ENCODE measurements around the gene EPHA1.
"Not testable (repeated sequence)": the region's sequence is repeated elsewhere in the genome, so short reads cannot be mapped to it uniquely, and the experiment has no call there.

Gene EPHA1

DNA sequence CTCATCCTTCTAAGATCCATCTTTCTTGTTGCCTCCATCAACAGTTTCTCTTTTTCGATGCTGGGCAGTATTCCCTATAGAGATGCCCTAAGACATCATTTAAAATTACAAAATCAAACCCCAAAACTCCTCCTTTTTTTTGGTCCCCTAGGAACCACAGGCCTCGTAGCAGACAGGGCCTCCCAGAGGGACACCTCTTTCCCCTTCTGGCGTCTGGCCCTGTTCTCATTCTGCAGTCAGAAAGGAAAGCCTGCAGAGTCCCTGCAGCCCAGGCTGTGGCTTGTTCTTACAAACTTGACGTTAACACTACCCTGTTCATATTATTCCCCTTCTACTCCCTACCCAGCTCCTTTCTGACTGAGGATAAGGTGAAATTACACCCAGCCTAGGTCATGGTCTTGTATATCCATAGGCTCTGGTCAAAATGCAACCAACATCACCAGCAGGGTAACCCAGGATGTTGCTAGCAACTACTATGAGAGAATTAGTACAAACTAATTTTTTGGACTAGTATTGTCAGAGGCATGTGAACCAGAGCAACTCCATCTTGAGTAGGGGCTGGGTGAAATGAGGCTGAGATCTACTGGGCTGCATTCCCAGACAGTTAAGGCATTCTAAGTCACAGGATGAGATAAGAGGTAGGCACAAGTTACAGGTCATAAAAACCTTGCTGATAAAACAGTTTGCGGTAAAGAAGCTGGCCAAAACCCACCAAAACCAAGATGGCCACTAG is 3.5 kb upstream of the EPHA1 start:
- TF ChIP-seq, protein P1, sequence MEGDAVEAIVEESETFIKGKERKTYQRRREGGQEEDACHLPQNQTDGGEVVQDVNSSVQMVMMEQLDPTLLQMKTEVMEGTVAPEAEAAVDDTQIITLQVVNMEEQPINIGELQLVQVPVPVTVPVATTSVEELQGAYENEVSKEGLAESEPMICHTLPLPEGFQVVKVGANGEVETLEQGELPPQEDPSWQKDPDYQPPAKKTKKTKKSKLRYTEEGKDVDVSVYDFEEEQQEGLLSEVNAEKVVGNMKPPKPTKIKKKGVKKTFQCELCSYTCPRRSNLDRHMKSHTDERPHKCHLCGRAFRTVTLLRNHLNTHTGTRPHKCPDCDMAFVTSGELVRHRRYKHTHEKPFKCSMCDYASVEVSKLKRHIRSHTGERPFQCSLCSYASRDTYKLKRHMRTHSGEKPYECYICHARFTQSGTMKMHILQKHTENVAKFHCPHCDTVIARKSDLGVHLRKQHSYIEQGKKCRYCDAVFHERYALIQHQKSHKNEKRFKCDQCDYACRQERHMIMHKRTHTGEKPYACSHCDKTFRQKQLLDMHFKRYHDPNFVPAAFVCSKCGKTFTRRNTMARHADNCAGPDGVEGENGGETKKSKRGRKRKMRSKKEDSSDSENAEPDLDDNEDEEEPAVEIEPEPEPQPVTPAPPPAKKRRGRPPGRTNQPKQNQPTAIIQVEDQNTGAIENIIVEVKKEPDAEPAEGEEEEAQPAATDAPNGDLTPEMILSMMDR (IDR thresholded peaks at IDR 0.05; ENCODE audit: low read depth, low read length) = no peak
- no peak overlapping the region for H3K4me3 ChIP-seq (replicated peaks in 1 of 2; ENCODE audit: low read depth in 2 of 2, low read length in 2 of 2)
- no peak for DNase-seq (ENCODE audit: low read depth in 2 of 2)

DNA sequence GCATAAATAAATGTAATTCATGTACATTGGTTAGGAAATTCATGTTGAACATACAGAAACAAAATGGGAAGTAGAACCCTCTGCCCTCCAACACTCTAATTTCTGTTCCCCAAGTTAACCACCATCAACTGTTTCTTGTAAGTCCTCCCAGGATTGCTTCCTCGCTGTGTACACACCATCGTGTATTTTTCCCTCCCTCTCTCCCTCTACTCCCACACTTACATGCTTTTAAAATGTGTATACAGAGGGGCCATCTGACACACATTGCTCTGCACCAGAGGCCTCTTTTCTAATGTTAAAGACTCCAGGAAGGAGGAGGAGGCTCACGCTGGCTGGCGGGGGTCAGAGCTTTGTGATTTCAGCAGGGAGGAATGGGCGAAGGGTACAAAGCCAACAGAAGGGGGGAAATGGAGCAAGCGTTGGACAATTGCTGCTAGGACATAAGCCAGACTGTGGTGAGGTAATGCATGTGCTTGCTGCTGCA is 1.9 kb upstream of the EPHA1 start:
- peak; percentile 74 to 78 for DNase-seq (ENCODE audit: low read depth in 2 of 2)
- TF ChIP-seq, protein P1 (IDR thresholded peaks at IDR 0.05; ENCODE audit: low read depth, low read length) = no peak
- H3K4me3 ChIP-seq (replicated peaks in 1 of 2; ENCODE audit: low read depth in 2 of 2, low read length in 2 of 2) = no peak overlapping the region

DNA sequence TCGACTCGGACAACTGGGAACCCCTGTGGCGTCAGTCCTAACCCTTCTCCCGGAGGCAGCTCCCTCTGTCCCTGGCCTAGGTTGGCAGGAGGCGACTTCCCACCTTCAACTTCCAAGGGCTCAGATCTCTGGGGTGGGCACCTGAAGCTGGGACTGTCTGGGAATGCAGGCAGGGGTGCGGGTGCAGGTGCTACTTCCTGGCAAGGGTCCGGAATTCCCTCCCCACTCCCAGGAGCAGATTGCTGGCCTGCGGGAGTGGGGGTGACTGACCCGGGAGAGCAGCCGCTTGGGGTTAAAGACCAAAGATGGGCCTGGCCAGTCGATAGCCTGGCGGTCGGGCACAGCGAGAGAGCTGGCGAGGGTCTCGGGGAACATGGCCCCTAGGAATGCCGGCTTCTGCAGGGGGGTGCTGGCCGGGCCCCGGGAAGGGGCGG is 387 bp downstream of the EPHA1 start:
- H3K4me3 ChIP-seq (replicated peaks in 1 of 2; ENCODE audit: low read depth in 2 of 2, low read length in 2 of 2) = no peak overlapping the region
- no peak for DNase-seq (ENCODE audit: low read depth in 2 of 2)
- TF ChIP-seq, protein P1 (IDR thresholded peaks at IDR 0.05; ENCODE audit: low read depth, low read length) = no peak

DNA sequence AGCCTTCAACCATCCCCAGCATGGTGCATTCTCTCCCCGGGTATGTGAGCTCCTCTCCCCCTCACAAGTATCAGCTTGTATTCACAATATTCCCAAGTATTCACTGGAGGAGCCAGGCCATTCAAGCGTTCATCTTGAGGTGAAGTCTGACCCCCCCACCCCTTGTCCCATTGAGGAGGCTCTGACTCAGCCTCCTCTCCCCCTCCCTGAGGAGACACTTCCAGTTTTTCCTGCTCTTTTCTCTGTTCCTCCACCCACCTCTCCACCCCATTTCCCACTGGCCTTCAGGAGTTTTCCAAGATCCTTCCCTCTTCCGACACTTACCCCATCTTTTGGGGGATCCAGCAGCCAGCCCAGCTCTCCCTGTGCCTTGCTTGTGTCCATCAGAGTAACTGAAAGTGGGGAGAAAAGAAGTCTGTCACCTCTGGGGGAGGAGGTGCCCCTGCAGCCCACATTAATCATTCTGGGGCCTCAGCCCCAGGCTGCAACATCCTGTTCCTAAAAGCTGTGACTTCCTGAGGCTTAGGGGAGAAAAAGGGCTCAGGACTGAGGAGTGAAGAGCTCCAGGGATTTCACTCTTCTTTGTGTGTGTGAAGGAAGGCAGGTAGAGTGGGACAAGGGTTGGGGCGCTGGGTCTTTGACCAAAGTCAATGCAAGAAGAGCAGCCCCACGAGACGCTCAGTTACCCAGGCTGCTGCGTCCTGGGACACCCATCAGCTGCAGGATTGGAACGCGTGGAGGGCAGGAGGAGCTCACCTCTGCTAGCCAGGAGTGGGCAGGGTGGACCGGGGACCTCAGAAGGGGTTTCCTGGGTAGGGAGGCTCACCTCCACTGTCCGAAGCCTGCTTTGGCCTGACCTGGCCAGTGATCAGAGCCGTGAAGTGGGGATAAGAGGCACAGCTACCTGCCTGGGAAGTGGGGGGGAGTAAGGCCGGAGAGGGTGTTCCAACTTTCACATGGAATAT is 1.1 kb downstream of the EPHA1 start:
- TF ChIP-seq, protein P1 (IDR thresholded peaks at IDR 0.05; ENCODE audit: low read depth, low read length) = no peak
- no peak for DNase-seq (ENCODE audit: low read depth in 2 of 2)
- no peak overlapping the region for H3K4me3 ChIP-seq (replicated peaks in 1 of 2; ENCODE audit: low read depth in 2 of 2, low read length in 2 of 2)

DNA sequence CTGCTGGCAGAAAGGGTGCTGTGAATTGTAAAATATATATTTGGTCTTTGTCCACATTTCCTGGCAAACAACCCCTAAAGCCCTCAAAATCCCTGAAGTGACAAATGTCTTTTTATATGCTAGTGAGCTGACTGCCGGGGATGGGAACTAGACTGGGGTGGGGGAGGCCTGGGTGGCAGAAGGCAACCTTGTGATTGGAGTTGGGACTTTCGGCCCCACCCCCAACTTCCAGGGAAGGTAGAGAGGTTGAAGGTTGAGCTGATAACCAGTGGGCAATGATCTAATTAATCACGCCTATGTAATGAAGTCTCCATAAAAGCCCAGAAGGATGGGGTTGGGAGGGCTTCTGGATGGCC is 2.7 kb downstream of the EPHA1 start:
- DNase-seq (ENCODE audit: low read depth in 2 of 2) = no peak
- TF ChIP-seq, protein P1 (IDR thresholded peaks at IDR 0.05; ENCODE audit: low read depth, low read length) = no peak
- H3K4me3 ChIP-seq (replicated peaks in 1 of 2; ENCODE audit: low read depth in 2 of 2, low read length in 2 of 2) = no peak overlapping the region

DNA sequence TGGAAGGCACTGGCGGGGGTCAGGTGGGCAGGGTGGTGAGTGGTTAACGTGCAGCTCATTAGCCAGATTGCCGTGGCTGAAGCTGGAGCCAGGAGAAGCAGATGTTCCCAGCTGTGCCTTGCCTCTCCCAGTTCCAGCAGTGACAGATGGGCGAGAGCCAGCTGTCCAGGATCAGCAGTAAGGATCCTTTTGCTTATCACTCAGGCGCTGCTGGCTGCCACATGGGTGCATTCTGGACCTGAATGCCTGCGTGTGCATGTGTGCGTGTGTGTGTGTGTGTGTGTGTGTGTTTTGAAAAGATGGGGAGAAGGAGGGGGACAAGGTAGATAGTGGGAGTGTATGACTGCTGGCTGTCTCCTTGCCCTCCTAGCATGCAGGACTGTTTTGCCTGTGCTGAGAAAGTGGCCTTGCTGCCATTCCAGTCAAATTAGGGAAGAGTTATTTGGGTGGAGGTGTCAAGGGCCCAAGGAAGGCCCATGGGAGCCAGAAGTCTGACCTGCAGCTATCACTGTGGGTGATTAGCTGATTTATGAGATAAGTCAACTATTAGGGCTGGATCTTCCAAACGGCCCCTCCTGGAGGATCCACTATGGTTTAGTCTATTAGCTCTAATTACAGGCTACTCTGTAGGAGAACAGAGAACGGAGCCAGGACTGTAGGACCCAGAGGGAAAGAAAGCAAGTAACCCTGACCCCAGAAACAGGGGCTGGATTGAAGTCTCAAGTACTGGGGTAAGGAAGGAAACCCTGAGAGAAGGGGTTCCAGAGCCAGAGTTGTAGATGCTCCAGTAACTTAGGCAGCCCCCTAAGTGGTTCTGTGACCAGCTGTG is 3.3 kb downstream of the EPHA1 start:
- DNase-seq (ENCODE audit: low read depth in 2 of 2) = no peak
- TF ChIP-seq, protein P1 (IDR thresholded peaks at IDR 0.05; ENCODE audit: low read depth, low read length) = no peak
- H3K4me3 ChIP-seq (replicated peaks in 1 of 2; ENCODE audit: low read depth in 2 of 2, low read length in 2 of 2) = no peak overlapping the region

DNA sequence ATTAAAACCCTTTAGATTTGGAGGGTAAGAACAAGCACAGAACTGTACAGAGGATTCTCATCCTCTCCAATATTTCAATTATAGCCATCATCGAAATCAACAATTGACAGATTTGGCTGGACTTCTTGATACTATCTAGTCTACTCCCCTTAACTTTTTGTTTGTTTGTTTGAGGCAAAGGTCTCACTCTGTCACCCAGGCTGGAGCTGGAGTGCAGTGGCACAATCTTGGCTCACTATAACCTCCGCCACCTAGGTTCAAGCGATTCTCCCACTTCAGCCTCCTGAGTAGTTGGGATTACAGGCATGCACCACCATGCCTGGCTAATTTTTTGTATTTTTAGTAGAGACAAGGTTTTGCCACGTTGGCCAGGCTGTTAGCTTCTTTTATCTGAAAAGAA is 6.4 kb downstream of the EPHA1 start:
- DNase-seq (ENCODE audit: low read depth in 2 of 2) = not testable (repeated sequence)

More for the DNA sequence above, 6.4 kb downstream of the EPHA1 start:
- H3K4me3 ChIP-seq (replicated peaks in 1 of 2; ENCODE audit: low read depth in 2 of 2, low read length in 2 of 2) = not testable (repeated sequence)

Measured in cardiac fibroblast (primary cell).